ENCODE data around the gene NODAL.

The NODAL gene

DNA sequence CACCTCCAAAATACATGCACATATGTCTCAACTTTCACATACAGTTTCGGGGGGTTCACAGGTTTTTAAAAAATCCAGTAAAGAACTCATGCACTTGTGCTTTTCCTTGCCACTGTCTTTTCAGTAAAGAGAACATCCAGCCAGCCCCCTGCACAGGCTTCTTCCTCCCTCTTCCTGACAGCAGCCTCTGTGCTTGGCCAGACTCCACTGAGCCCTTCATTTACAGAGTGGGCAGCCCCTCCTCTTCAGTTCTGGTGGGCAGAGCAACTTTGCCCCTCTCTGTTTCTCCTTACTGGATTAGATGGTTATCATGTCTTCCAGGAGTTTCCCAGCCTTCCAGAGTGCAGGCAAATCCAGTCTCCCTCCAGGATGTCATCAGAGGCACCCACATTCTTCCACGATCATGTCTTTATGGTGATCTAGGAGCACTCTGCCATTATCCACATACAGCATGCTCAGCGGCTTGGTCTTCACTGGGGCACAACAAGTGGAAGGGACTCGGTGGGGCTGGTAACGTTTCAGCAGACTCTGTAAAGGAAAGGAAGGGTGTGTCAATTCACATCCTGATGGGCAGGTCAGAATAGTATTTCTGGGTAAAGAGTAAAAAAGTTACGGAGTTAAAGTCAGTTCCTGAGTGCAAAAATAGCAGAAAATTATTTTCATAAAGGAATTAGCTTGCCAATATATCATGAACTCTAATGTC, 8.8 kb downstream of the NODAL start:
- no peak for DNase-seq

DNA sequence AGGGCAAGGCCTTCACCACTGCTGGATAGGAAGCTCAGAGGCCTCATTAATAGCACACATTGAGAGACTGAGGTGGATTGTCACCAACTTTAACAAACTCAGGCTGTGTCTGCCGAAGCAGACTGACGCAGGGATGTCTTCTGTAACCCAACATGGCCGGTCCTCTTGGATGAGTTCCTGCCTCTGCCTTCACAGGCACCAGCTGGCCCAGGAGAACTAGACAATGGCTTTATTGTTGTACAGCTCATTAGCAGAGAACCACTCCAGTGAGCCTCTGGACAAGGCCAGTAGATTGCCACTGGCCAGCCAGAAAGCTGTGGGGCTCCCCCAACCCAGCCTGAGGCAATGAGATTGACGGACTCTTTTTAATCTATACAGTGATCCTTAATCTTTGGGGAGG, 9.4 kb downstream of the NODAL start:
- DNase-seq = no peak

DNA sequence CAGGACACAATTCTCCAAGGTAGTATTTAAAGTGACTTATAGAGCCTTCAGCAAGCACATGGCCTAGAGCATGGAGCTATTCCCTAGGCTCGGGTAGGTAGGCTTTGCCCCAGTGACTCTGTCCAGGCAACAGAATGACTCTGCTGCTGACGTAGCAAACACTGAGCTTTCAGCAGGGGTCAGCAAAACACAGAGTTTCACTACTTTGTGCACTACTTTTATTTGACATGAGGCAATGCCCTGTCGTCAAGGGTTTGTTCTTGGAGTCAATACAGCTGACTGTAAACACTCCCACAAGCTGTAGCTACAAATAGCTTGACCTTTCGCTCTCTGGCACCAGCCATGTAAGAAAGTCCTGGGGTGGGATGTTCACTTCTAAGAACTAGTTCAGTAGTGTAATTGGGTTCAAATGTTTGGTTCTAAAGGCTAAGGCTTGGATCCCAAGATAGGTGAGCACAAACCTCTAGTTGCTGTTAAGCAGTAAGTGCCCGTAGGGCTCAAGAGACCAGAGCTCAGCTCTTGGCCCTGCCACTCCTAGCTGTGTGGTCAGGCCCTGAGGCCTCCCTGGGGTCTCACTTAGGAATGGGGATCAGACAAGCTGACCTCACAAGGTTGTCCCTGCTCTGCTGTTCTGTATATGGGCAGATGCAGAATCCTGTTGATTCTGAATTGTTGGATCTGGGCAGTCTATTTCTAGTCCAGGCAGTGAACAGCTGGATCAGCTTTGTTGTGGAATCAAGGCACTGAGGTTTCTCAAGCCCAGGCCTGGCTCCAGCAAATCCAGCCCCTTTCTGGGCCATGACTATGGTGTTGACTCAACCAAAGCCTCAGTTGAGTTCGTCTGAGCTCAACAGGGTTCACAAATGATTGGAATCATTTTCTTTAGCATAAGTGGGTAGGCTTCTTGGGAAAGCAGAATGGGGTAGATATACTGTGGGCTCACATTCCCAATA, 10.7 kb downstream of the NODAL start:
- DNase-seq = no peak

DNA sequence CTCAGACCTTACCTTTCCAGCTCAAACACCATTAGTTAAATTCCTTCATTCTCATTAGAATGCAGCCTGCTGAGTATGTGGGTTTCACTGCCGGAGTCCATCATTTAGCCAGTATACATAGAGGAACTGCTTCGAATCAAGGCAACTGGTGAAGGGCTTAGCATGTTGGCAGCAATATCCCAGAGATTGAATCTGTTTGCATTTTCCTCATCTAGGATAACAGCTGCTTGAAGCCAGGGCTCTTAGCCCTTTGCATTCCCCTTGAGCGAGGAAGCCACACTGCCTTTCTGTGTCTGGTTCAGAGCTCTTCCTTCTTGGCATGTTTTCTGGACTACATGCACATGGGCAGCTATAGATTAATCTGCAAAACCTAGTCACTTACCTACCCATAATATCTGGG, 14.7 kb downstream of the NODAL start:
- no peak for DNase-seq

DNA sequence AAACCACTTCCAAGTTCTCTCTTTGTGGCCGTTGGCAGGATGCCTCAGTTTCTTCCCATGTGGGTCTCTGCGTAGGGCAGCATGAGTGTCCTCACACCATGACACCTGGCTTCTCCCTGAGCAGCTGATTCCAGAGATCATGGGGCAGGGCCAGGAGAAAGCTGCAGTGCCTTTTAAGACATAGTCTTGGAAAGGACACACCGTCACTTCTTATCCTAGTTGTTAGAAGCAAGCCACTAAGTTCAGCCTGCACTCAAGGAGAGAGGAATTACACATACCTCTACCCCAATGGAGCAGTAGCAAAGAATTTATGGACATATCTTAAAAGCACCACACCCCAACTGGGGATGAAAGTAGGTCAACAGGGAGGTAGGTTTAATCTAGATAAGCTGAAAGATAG, 16.4 kb downstream of the NODAL start:
- DNase-seq = no peak

DNA sequence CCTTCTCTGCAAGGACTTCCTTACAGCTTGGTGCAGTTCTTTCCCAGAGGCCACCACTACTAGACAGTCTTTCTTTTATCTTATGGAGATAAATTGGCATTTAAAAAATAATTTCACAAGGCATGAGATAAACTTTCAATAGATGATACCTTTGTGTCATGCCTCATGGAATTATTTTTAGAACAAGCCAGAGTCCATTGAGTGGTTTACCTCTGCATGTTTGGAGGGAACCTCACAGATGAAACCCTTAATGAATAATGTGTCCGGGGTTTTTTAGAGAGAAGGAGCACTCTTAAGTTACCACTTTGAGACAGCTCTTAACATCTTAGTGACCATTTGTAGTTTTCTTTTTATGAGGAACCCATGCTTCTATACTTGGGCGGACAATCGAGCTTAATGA, 17.2 kb downstream of the NODAL start:
- DNase-seq = no peak

DNA sequence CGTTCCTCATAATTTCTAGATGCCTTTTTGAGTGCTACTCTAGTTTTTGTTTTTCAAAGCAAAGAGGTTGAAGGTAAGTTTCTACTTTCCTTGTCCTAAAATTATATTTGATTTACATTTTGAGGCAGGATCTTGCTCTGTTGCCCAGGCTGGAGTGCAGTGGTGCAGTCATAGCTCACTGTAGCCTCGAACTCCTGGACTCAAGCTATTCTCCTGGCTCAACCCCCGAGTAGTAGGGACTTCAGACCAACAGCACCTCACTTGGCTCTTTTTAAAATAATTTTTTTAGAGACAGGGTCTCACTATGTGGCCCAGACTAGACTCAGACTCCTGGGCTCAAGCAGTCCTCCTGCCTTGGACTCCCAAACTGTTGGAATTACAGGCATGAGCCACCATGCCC, 22.8 kb downstream of the NODAL start:
- no peak for DNase-seq

DNA sequence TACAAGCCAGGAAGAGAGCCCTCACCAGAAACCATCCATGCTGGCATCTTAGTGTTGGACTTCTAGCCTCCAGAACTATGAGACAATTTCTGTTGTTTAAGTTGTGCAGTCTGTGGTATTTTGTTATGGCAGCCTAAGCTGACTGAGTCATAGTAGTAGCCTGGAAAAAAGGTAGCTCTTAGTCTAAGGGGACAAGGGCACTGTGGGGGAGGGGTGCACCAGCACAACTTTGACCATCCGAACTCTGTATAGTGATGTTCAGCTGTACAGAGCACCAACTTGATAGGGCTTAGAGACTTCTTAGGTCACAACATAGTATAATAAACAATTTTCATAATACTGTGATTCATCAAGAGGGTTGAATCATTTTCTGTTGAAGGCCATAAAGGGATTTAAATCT, 23.3 kb downstream of the NODAL start:
- DNase-seq = no peak

DNA sequence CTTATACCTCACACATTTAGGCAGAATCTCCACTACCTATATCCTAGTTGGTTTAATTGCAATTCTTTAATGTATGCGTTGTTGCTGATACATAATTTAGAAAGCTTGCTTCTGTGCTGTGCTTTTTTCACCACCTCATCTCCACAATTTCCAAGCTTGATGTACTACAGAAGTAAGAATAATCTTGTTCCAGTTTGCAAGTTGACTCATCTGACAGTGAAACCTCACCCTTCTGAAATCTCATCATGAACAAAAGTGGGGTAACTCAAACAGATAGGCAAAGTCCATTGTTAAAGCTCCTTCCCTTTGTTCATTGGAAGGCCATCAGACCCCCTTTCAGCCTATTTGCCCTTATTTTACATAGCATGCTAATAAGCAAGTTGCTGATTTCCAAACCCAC, 23.9 kb downstream of the NODAL start:
- no peak for DNase-seq

DNA sequence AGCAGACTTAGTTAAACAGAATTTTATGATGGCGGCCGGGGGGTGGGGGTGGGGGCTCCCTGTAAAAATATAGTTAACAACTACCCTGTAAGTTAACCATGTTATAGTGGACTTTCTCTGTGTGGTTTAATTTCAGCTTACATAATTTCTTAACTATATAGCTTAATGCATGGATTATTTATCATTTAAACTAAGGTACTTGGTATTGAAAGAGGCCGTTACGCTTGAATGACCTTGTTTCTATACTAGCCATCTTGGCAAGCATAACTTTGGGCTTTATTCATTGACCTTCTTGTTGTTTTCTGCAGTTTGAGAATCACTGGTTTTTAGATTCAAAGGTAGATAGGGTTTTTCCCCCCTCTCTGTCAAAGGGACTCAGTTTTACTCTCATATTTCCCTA, 29.1 kb downstream of the NODAL start:
- DNase-seq = no peak

DNA sequence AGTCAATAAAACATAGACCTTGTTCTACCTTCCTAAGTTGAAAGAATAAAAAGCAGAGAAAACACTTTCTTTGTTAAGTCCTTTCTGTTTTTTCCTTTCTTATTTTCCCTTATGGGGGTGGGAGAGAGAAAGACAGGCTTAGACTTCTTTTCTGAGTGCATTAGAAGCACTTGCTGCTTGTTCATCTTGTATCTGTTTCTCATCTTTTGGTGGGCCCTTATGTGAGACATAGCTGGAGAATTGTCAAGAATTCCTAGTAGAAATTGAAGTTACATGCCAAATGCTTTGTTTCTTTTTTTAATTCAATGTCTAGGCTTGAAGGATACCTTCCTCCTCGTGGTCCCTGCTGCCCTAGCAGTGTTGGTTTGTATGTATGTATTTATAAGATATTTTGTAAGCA, 30.9 kb downstream of the NODAL start:
- no peak for DNase-seq

DNA sequence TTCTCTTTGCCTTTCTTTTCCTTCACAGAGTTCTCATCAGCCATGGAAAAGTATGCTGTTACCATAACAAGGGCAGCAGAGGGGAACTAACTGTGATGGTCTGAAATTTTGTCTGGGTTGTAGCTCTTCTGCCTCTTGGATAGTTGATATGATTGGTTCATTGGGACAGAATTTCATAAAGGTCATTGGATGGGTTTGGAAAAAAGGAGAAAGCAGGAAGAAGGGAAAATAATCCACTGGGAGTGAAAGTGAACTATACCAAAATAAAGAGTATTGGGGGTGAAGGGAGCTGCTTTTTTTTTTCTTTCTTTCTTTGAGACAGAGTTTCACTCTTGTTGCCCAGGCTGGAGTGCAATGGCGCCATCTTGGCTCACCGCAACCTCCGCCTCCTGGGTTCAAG, 31.7 kb downstream of the NODAL start:
- no peak for DNase-seq

DNA sequence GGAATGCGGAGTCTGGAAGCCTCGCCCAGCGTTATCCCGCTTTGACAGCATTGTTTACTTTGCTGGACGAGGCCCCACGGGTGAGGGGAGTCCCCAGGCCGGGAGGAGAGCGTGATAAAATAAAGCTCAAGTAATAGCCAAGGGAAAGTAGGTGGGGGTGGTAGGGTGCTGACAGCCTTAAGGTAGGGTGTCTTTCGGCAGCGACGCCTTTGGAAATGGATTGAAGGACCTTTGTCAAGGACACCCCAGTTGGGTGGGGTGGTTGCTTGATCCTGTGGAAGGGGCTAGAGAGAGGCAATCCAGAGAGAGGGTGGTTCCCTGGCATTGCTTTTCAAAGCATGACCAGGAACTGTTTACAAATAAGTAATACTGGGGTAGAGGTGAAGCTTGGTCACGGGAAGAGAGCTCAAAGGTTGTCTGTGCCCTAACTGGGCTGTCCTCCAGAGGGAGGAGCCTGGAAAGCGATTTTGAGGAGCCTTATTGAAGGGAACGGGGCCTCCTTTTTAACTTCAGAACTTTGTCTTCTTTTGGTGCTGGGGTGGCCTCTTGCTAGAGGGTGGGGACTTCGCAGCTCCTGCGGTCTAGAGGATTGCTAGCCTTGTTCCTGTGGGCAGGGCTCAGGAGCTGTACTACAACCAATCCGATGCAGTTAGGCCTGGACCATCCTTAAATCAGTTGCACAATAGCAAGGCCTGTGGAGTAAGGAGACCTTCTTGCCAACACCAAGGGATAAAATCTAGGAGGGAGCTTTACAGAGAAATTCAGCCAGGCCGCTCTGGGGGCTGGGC, 36.2 kb downstream of the NODAL start:
- peak in 2 of 3 experiments; percentile 24 to 44 for DNase-seq

DNA sequence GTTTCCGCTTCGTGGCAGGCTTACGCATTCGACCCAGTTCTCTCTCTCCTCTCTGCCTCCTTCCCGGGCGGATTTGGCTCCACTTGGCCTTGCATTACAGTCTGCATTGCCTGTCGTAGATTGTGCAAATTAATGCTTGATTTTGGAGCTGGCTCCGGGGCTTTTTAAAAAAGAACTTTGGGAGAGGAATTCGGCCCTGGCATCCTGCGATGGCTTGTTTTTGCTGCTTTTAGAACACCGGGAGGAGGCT, 36.8 kb downstream of the NODAL start:
- peak in 1 of 3 experiments; percentile 44 for DNase-seq

DNA sequence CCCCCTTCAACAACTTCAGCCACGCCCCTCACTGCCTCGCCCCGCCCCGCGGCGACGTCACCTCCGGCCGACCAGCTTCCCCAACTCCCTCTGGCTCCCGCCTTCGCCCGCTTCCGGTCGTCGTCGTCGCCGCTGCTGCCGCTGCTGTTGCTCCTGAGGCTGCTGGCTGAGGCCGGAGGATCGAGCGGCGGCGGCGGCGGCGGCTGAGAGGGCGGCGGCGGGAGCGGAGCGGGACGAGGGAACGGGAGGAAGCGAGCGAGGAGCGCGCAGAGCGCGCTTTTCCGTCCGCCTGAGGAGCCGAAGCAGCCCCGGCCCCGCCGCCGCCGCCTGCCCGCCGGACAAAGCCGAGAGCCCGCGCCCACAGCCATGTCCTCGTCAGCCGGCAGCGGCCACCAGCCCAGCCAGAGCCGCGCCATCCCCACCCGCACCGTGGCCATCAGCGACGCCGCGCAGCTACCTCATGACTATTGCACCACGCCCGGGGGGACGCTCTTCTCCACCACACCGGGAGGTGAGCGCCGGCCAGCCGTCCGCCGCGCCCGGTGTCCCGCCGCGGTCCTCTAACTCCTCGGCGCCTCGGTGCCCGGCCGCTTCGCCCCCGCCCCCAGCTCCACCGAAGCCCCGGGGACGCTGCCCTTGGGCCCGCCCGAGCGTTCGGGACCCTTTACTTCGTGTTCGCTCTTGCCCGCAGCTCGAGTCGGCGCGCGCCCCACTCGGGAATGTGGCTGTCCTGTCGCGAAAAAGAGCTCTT, 37.3 kb downstream of the NODAL start, which contains the start of gene EIF4EBP2:
Gene EIF4EBP2 (plus strand): TSS at position 110 of the 751 bp plus-strand sequence. CDS start 257 bp downstream, at position 367.
- peak; percentile 81 to 93 (median 87) for DNase-seq

DNA sequence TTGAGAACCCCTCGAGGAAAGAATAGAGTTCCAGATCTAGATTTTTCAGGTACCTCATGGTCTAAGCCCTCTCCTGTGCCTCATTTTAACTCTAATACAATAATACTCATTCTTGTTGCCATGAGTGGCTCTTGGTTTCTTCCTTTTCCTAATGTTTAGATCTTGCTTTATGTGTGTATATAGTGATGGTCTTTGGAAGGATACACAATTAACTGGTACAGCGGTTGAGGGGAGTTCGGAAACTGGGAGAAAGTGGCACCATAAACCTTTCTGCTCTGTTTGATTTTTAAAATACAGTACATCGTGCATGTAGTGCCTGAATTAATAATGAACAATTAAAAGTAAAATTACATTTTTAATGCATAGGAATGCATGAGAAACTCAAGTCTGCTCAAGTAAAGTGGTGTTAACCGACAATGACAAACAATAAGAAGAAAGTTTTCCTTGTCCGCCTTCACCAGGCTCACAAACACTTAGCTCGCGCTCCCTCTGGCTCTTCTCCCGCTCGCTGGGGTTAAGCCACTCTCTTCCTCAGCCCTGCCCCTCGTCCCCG, 37.9 kb downstream of the NODAL start:
- no peak for DNase-seq

DNA sequence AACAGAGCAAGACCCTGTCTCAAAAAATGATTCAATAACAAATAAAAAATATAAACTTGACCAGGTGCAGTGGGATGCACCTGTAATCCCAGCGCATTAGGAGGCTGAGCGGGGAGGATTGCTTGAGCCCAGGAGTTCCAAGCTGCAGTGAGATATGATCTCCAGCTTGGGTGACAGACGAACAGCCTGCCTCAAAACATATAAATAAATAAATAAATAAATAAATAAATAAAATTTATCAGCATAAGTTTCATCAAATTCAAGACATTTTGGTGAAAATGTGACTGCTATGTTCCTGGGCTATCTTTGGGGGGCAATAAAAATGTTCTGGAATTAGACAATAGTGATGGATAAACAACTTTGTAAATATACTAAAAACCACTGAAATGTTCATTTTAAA, 42.3 kb downstream of the NODAL start:
- no peak for DNase-seq

DNA sequence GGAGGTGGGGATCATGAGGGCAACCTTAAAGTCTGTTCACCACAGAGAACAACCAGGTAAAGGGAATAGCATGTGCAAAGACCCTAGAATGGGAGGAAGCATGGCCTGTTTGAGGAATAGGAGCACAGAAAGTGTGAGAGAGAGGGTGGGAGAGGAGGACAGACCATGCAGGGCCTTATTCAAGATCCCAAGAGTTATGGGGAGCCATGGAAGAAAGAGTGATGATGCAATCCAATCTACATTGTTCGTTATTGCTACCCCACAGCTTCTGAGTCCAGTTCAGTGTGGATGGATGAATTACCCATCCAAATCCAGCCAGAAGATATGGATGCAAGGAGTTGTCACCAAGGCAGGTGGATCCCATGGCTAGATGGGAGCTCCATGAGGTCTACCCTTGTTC, 45.3 kb downstream of the NODAL start:
- DNase-seq = no peak

DNA sequence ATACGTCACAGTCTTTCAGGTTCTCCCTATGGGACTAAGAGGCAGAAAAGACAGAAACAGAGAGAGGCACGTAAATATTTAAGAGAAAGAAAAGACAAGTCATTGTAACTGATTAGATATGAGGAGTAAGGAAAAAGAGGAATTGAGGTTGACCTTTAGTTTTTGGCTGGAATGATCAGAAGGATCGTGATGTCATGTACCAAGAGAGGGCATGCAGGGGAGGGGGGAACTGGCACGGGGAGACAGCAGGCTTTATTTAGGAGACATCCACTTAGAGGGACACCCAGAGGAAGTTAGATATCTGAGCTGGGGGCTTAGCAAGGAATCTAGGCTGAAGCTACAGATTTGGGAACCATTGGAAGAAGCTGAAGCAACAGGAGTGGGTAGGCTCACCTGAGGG, 49.8 kb downstream of the NODAL start:
- DNase-seq = no peak

All from NCI-H1417 (cell line).